NK-92 (cell line): ENCODE data around the gene OR6C2.
"Not testable (repeated sequence)": the region's sequence is repeated elsewhere in the genome, so short reads cannot be mapped to it uniquely, and the experiment has no call there.

Experiments
- DNase-seq: peaks from one replicate; lab custom pipeline; 2025; ENCODE audit not compliant: unreplicated experiment; lab: John Stamatoyannopoulos, UW

Gene OR6C2

GRCh38 chr12:55470088-55470829 is 26.4 kb downstream of the OR6C2 start, which contains the start of gene OR6C70:
OR6C70 (minus strand) TSS chr12:55470138; CDS start chr12:55470138, 0 bp downstream.
- DNase-seq = no peak

- DNase-seq = no peak
These were observed 28.4 kb downstream of the OR6C2 start for GRCh38 chr12:55472264-55472663.

- not testable (repeated sequence) for DNase-seq
These were observed 35.3 kb downstream of the OR6C2 start for GRCh38 chr12:55479136-55479535.

GRCh38 chr12:55484284-55484683 is 40.4 kb downstream of the OR6C2 start:
- DNase-seq = not testable (repeated sequence)

GRCh38 chr12:55492078-55492477 is 48.2 kb downstream of the OR6C2 start, which contains the start of gene OR6C68:
OR6C68 (plus strand) TSS chr12:55492378; CDS start chr12:55492378, 0 bp downstream.
- no peak for DNase-seq

- no peak for DNase-seq
These were observed 51.6 kb downstream of the OR6C2 start for GRCh38 chr12:55495490-55495889.

GRCh38 chr12:55499231-55499630 is 55.4 kb downstream of the OR6C2 start:
- no peak for DNase-seq

- no peak for DNase-seq
These were observed 56.0 kb downstream of the OR6C2 start for GRCh38 chr12:55499810-55500252.

- no peak for DNase-seq
These were observed 57.7 kb downstream of the OR6C2 start for GRCh38 chr12:55501601-55502000.
